ENCODE measurements around the gene FBXL7. TPM values are rescaled to one million over a fixed set of nuclear protein-coding genes. Genes with fewer than 3 reads are reported as not detected.

Gene FBXL7
- total and polyA plus RNA-seq, 2 of the 8 experiments (the other 6 are each of a cell fraction or from before 2014, with no cell fraction given): 17.7 to 17.8 TPM

DNA sequence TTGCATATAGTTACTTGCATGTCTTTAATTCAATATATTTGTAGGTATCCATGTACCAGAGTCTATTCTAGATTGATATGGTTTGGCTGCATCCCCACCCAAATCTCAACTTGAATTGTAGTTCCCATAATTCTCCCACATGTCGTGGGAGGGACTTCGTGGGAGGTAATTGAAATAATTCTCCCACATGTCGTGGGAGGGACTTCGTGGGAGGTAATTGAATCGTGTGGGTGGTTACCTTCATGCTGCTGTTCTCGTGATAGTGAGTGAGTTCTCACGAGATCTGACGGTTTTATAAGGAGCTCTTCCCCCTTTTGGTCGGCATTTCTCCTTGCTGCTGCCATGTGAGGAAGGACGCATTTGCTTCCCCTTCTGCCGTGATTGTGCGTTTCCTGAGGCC lies 16.5 kb downstream of the FBXL7 start:
- Histone ChIP-seq H3K4me1 (replicated peaks in 1 of 4; ENCODE audit: control insufficient read depth in 3 of 4, insufficient read depth in 4 of 4, low read length in 3 of 4) (peaks cover 0 to 4% (median 0%) of the 10 kb centered on the region in 4 experiments; a peak in 1 of 7 replicates), H3K27me3 (replicated peaks in 1 of 4; ENCODE audit: control insufficient read depth in 3 of 4, extremely low read depth in 1 of 4, insufficient read depth in 3 of 4, low read length in 3 of 4) (no peaks in the 10 kb centered on the region), H3K4me3 (ENCODE audit: extremely low read depth in 1 of 4, insufficient read depth in 2 of 4, low read depth in 3 of 4, low read length in 4 of 4) (no peak overlapping the region), H3K79me1 (ENCODE audit: low read depth, low read length) (no peaks in the 10 kb centered on the region), H3K36me3 (ENCODE audit: control insufficient read depth in 2 of 4, insufficient read depth in 4 of 4, low read length in 3 of 4) (no peaks in the 10 kb centered on the region), H2BK20ac (ENCODE audit: low read length) (no peak overlapping the region), H4K20me1 (replicated peaks in 1 of 2; ENCODE audit: control insufficient read depth in 1 of 2, insufficient read depth in 2 of 2, low read length in 2 of 2) (peaks cover 0 to 1% of the 10 kb centered on the region in 2 experiments), H3K56ac (replicated peaks; ENCODE audit: insufficient read length, low read depth, low read length) (no peak overlapping the region), H3K4ac (replicated peaks; ENCODE audit: insufficient read length, low read depth, low read length) (no peak overlapping the region), H3K18ac (ENCODE audit: extremely low read depth, low read length) (no peak overlapping the region), H2BK5ac (ENCODE audit: low read depth, low read length) (no peak overlapping the region), H3K27ac (ENCODE audit: low read depth, low read length) (no peak overlapping the region), H2AFZ (ENCODE audit: low read length) (no peak overlapping the region), H4K5ac (ENCODE audit: insufficient read length, low read depth, low read length) (no peak overlapping the region), H3K79me2 (ENCODE audit: control insufficient read depth in 1 of 2, insufficient read depth in 2 of 2, low read length in 2 of 2) (peaks cover 0 to 61% of the 10 kb centered on the region in 2 experiments; a peak in 3 of 4 replicates), H3K23me2 (ENCODE audit: low read depth, low read length) (no peaks in the 10 kb centered on the region), H2BK15ac (ENCODE audit: low read length) (no peak overlapping the region), H2BK120ac (replicated peaks; ENCODE audit: low read depth, low read length) (no peak overlapping the region), H2AK5ac (ENCODE audit: low read depth, low read length) (no peak overlapping the region), H3K14ac (ENCODE audit: insufficient read length) (no peak overlapping the region), H4K8ac (ENCODE audit: extremely low read depth, insufficient read depth, low read length) (no peak overlapping the region), H4K91ac (replicated peaks; ENCODE audit: insufficient read length, low read length) (no peak overlapping the region), H3K9ac (replicated peaks in 1 of 4; ENCODE audit: extremely low read depth in 1 of 4, low read depth in 3 of 4, low read length in 3 of 4) (no peak overlapping the region), H3K4me2 (ENCODE audit: insufficient read depth in 1 of 2, low read depth in 2 of 2, low read length in 2 of 2) (no peak overlapping the region), H2BK12ac (ENCODE audit: low read depth, low read length) (no peak overlapping the region), H3K9me3 (ENCODE audit: insufficient read depth in 2 of 2, low read depth in 1 of 2, low read length in 1 of 2) (no peaks in the 10 kb centered on the region), H3K23ac (ENCODE audit: insufficient read length) (no peak overlapping the region)
- ChIA-PET POLR2A (ENCODE audit: partially characterized antibody) (interaction anchor here (2.1 kb wide), 1 partner anchor 10 kb away, joined by 8 read pairs; no protein-coding TSS in a partner anchor), CTCF (ENCODE audit: partially characterized antibody) (interaction anchor here (1.2 to 1.5 kb wide), 3 partner anchors 9 to 45 kb away, joined by 3 to 5 read pairs (median 4); no protein-coding TSS in a partner anchor)
- DNase-seq (ENCODE audit: low read depth in 1 of 2, low spot score in 2 of 2): no peak
- no peak for FAIRE-seq
- 89% methylated on average over 12 of the region's 12 CpGs; no CpG with 5 or more reads in 1 of the 2 experiments for WGBS, 2 experiments (ENCODE audit: extremely low coverage in 1 of 2, insufficient coverage in 1 of 2, insufficient read length in 1 of 2, insufficient replicate concordance in 2 of 2, low coverage in 1 of 2, low lambda C conversion rate in 2 of 2, missing lambda C conversion rate in 1 of 2)
- TF ChIP-seq CTBP2 (IDR thresholded peaks at IDR 0.05; ENCODE audit: borderline replicate concordance, insufficient read depth, insufficient read length, low read length) (no peak), ZNF274 (IDR thresholded peaks at IDR 0.05; ENCODE audit: borderline replicate concordance, extremely low read depth, low read length) (no peak), SIN3A (conservative IDR thresholded peaks at IDR 0.05 in 1 of 2, IDR thresholded peaks at IDR 0.05 in 1 of 2; ENCODE audit: low read depth in 1 of 2, low read length in 2 of 2) (no peak), YY1 (IDR thresholded peaks at IDR 0.05; ENCODE audit: low read depth, low read length) (no peak), CREB1 (IDR thresholded peaks at IDR 0.05) (no peak), RXRA (IDR thresholded peaks at IDR 0.05; ENCODE audit: insufficient read depth, low read depth, low read length) (no peak), TCF12 (IDR thresholded peaks at IDR 0.05; ENCODE audit: low read depth, low read length) (no peak), EP300 (IDR thresholded peaks at IDR 0.05; ENCODE audit: borderline replicate concordance in 1 of 2, low read depth in 2 of 2, low read length in 2 of 2) (no peak), GABPA (IDR thresholded peaks at IDR 0.05; ENCODE audit: borderline replicate concordance, insufficient read depth, low read length) (no peak), ASH2L (IDR thresholded peaks at IDR 0.05; ENCODE audit: low read length) (no peak), CHD1 (IDR thresholded peaks at IDR 0.05; ENCODE audit: low read depth, low read length) (no peak)
- TF ChIP-seq, protein P1, sequence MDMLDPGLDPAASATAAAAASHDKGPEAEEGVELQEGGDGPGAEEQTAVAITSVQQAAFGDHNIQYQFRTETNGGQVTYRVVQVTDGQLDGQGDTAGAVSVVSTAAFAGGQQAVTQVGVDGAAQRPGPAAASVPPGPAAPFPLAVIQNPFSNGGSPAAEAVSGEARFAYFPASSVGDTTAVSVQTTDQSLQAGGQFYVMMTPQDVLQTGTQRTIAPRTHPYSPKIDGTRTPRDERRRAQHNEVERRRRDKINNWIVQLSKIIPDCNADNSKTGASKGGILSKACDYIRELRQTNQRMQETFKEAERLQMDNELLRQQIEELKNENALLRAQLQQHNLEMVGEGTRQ (IDR thresholded peaks at IDR 0.05; ENCODE audit: low read length): no peak

Data from H1 (cell line).